ENCODE results near the gene HS3ST2.

HS3ST2 gene

GRCh38 chr16:22813948-22814710, at the start of gene HS3ST2:
TSS of gene HS3ST2 (plus strand) at chr16:22814162. CDS start at chr16:22814611, 449 bp downstream.
- no peak for DNase-seq (ENCODE audit: low read depth, low spot score)

- no peak for DNase-seq (ENCODE audit: low read depth, low spot score)
Observed at GRCh38 chr16:22764662-22765327, 49.2 kb upstream of the HS3ST2 start.

GRCh38 chr16:22765479-22765878, 48.5 kb upstream of the HS3ST2 start:
- DNase-seq (ENCODE audit: low read depth, low spot score), result no peak

GRCh38 chr16:22770866-22771265, 43.1 kb upstream of the HS3ST2 start:
- no peak for DNase-seq (ENCODE audit: low read depth, low spot score)

GRCh38 chr16:22771551-22771950, 42.4 kb upstream of the HS3ST2 start:
- no peak for DNase-seq (ENCODE audit: low read depth, low spot score)

- DNase-seq (ENCODE audit: low read depth, low spot score), result no peak
Observed at GRCh38 chr16:22775220-22775922, 38.6 kb upstream of the HS3ST2 start.

- DNase-seq (ENCODE audit: low read depth, low spot score), result no peak
Observed at GRCh38 chr16:22781480-22781879, 32.5 kb upstream of the HS3ST2 start.

- DNase-seq (ENCODE audit: low read depth, low spot score), result no peak
Observed at GRCh38 chr16:22782314-22782713, 31.6 kb upstream of the HS3ST2 start.

- DNase-seq (ENCODE audit: low read depth, low spot score), result no peak
Observed at GRCh38 chr16:22784690-22785214, 29.2 kb upstream of the HS3ST2 start.

- no peak for DNase-seq (ENCODE audit: low read depth, low spot score)
Observed at GRCh38 chr16:22785552-22785951, 28.4 kb upstream of the HS3ST2 start.

- no peak for DNase-seq (ENCODE audit: low read depth, low spot score)
Observed at GRCh38 chr16:22786284-22786683, 27.7 kb upstream of the HS3ST2 start.

GRCh38 chr16:22786691-22787090, 27.3 kb upstream of the HS3ST2 start:
- no peak for DNase-seq (ENCODE audit: low read depth, low spot score)

GRCh38 chr16:22787466-22788192, 26.3 kb upstream of the HS3ST2 start:
- DNase-seq (ENCODE audit: low read depth, low spot score), result no peak

- DNase-seq (ENCODE audit: low read depth, low spot score), result no peak
Observed at GRCh38 chr16:22788193-22788530, 25.8 kb upstream of the HS3ST2 start.

GRCh38 chr16:22789281-22789945, 24.5 kb upstream of the HS3ST2 start:
- no peak for DNase-seq (ENCODE audit: low read depth, low spot score)

- no peak for DNase-seq (ENCODE audit: low read depth, low spot score)
Observed at GRCh38 chr16:22797551-22797950, 16.4 kb upstream of the HS3ST2 start.

GRCh38 chr16:22799113-22799512, 14.8 kb upstream of the HS3ST2 start:
- no peak for DNase-seq (ENCODE audit: low read depth, low spot score)

GRCh38 chr16:22804893-22805292, 9.1 kb upstream of the HS3ST2 start:
- no peak for DNase-seq (ENCODE audit: low read depth, low spot score)

GRCh38 chr16:22805326-22805725, 8.6 kb upstream of the HS3ST2 start:
- no peak for DNase-seq (ENCODE audit: low read depth, low spot score)

- DNase-seq (ENCODE audit: low read depth, low spot score), result no peak
Observed at GRCh38 chr16:22806811-22807210, 7.2 kb upstream of the HS3ST2 start.

GRCh38 chr16:22810226-22810625, 3.7 kb upstream of the HS3ST2 start:
- no peak for DNase-seq (ENCODE audit: low read depth, low spot score)

Data from iPS DF 19.7 (cell line).